NCI-H446 (cell line): Measurements from ENCODE around the gene CHST7.
"Not testable (repeated sequence)": the region's sequence is repeated elsewhere in the genome, so short reads cannot be mapped to it uniquely, and the experiment has no call there.

Experiments
- DNase-seq, 2 experiments: peaks; one replicate each; lab custom pipeline; 2025; lab: John Stamatoyannopoulos, UW

Gene CHST7

GRCh38 chrX:46573331-46573891 is at the start of gene CHST7:
CHST7 (plus strand) TSS chrX:46573765; CDS start chrX:46573932, 167 bp downstream.
- DNase-seq, result peak; percentile 45 to 81

GRCh38 chrX:46528640-46529039 is 44.9 kb upstream of the CHST7 start:
- DNase-seq, result not testable (repeated sequence)

- not testable (repeated sequence) for DNase-seq
Observed at GRCh38 chrX:46529740-46530403, 43.7 kb upstream of the CHST7 start.

GRCh38 chrX:46530404-46530908 is 43.1 kb upstream of the CHST7 start:
- not testable (repeated sequence) for DNase-seq

GRCh38 chrX:46531442-46531841 is 42.1 kb upstream of the CHST7 start:
- no peak for DNase-seq

- DNase-seq, result no peak
Observed at GRCh38 chrX:46543441-46543840, 30.1 kb upstream of the CHST7 start.

GRCh38 chrX:46544527-46544926 is 29.0 kb upstream of the CHST7 start:
- DNase-seq, result not testable (repeated sequence)

- DNase-seq, result peak; percentile 82 to 95
Observed at GRCh38 chrX:46545111-46546005, 28.2 kb upstream of the CHST7 start, which contains the start of gene ZNF674. ZNF674 (minus strand) TSS chrX:46545421; CDS start chrX:46542087, 3,334 bp downstream.

GRCh38 chrX:46547857-46548256 is 25.7 kb upstream of the CHST7 start:
- no peak for DNase-seq

GRCh38 chrX:46549914-46550313 is 23.7 kb upstream of the CHST7 start:
- no peak for DNase-seq

GRCh38 chrX:46551494-46552128 is 22.0 kb upstream of the CHST7 start:
- DNase-seq, result no peak

- no peak for DNase-seq
Observed at GRCh38 chrX:46553935-46554334, 19.6 kb upstream of the CHST7 start.

- no peak for DNase-seq
Observed at GRCh38 chrX:46554942-46555341, 18.6 kb upstream of the CHST7 start.

GRCh38 chrX:46559062-46559461 is 14.5 kb upstream of the CHST7 start:
- no peak for DNase-seq

GRCh38 chrX:46561824-46562657 is 11.5 kb upstream of the CHST7 start:
- DNase-seq, result peak in 1 of 2 experiments; percentile 50

GRCh38 chrX:46567388-46567787 is 6.2 kb upstream of the CHST7 start:
- no peak for DNase-seq

GRCh38 chrX:46569621-46570020 is 3.9 kb upstream of the CHST7 start:
- no peak for DNase-seq

- DNase-seq, result no peak
Observed at GRCh38 chrX:46571423-46572339, 1.9 kb upstream of the CHST7 start.

GRCh38 chrX:46572340-46572936 is 1.1 kb upstream of the CHST7 start:
- no peak for DNase-seq
